Coronary artery (tissue), 2 donors: ENCODE results near the gene F10.

ENCODE experiments used
- DNase-seq: peaks from one replicate; pipeline ENCODE4 v3.0.0-alpha.2; 2017; ENCODE audit warnings: low spot score
- H3K27ac ChIP-seq, 2 donors: fragments of 200-600 bp; sonication (generic); one replicate each; pipeline ENCODE4 v1.5.1; 2016 to 2019
- H3K4me3 ChIP-seq: fragments of 200-600 bp; sonication (generic); 2 replicates; pipeline ENCODE4 v1.5.1; 2016; ENCODE audit warnings: mild to moderate bottlenecking, moderate library complexity
- CTCF ChIP-seq: fragments of 200-600 bp; sonication (generic); IDR thresholded peaks from one replicate; pipeline ENCODE4 v1.5.1; 2019; ENCODE audit warnings: antibody characterized with exemption

F10 gene

GRCh38 chr13:113119166-113119821, 3.3 kb upstream of the F10 start:
- no peak overlapping the region for H3K4me3 ChIP-seq
- no peak for TF ChIP-seq CTCF
- no peak overlapping the region for H3K27ac ChIP-seq
- peak; percentile 33 for DNase-seq

- peak; percentile 46 for DNase-seq
- Histone ChIP-seq H3K27ac (no peak overlapping the region), H3K4me3 (no peak overlapping the region)
- TF ChIP-seq CTCF: no peak
Measured at GRCh38 chr13:113119822-113120189, 2.8 kb upstream of the F10 start.

GRCh38 chr13:113120300-113121182, 2.1 kb upstream of the F10 start:
- no peak for TF ChIP-seq CTCF
- Histone ChIP-seq H3K27ac (no peak overlapping the region), H3K4me3 (no peak overlapping the region)
- peak; percentile 64 for DNase-seq

GRCh38 chr13:113121183-113121927, 1.2 kb upstream of the F10 start:
- H3K27ac ChIP-seq: no peak overlapping the region
- H3K4me3 ChIP-seq: no peak overlapping the region
- TF ChIP-seq CTCF: no peak
- no peak for DNase-seq

GRCh38 chr13:113121928-113122471, 599 bp upstream of the F10 start:
- Histone ChIP-seq H3K4me3 (peak overlapping the region; percentile 65), H3K27ac (peak overlapping the region; percentile 41 to 77)
- DNase-seq: peak; percentile 71
- TF ChIP-seq CTCF: no peak

- Histone ChIP-seq H3K4me3 (peak overlapping the region; percentile 65), H3K27ac (peak overlapping the region; percentile 41 to 77)
- TF ChIP-seq CTCF: no peak
- peak; percentile 58 for DNase-seq
Measured at GRCh38 chr13:113123226-113124201, 915 bp downstream of the F10 start.
